DMS153 treated with DMSO at 0.1 percent for 48 hours (cell line): ENCODE data around the gene MINDY3.

Experiments used
- DNase-seq: peaks from one replicate; lab custom pipeline; 2025; ENCODE audit not compliant: unreplicated experiment; lab: John Stamatoyannopoulos, UW

MINDY3 gene

GRCh38 chr10:15739254-15739970 lies 120.9 kb downstream of the MINDY3 start:
- no peak for DNase-seq

- no peak for DNase-seq
Observed at GRCh38 chr10:15738270-15738925, 121.9 kb downstream of the MINDY3 start.

GRCh38 chr10:15737656-15738055 lies 122.7 kb downstream of the MINDY3 start:
- DNase-seq: no peak

GRCh38 chr10:15735763-15736162 lies 124.5 kb downstream of the MINDY3 start:
- no peak for DNase-seq

- no peak for DNase-seq
Observed at GRCh38 chr10:15730341-15730740, 130.0 kb downstream of the MINDY3 start.

- no peak for DNase-seq
Observed at GRCh38 chr10:15729890-15730289, 130.4 kb downstream of the MINDY3 start.
